A549 (cell line): ENCODE results near the gene PPP1R13L.
A peak's percentile ranks its signal among the peaks of the same experiment; 100 is the strongest.

ENCODE experiments used
- EP300 ChIP-seq, 2 experiments: fragments of >200 bp; sonication (Bioruptor Twin); formaldehyde crosslinking; IDR thresholded peaks; 2 replicates in 1 of 2; 3 replicates in 1 of 2; pipeline ENCODE4 v1.6.1; 2016 to 2017
- TF ChIP-seq, protein P1 (sequence below): fragments of >200 bp; sonication (Bioruptor Twin); formaldehyde crosslinking; IDR thresholded peaks from 3 replicates; pipeline ENCODE4 v1.5.1; 2016

DNA sequence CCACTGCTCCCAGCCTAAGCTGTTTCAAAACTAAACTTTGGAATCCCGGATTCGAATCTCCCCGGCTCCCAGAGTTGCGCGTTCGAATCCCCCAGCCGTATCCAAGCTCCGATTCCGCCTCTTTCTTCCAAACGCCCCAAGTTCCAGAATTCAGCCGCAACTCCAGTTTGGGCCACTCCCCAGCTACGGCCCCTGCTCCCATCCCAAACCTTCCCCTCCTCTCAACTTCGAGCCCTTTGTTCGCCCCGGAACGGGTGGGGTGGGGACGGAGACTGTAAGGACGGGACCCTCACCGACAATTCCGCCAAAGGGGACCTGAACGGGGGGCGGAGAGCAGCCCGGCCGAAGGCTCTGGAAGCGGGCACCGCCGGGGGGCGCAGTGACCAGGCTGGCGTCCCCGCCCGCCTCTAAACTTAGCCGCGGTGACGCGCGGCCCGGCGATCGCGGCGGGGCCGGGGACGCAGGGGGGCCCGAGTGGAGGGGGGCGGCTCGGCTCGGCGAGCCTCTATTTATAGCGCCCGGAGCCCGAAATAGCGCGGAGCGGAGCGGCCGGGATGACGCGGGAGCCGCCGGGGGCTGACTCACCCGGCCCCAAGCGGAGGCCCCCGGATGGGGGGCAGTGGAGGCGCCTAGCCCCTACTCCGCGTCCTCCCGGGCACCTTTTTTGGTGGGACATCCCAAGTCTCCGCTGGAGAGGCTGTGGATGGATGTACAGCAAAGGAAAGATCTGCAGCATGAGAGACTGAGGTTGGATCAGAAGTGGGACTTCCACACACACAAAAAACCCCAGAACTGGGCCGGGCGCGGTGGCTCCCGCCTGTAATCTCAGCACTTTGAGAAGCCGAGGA is 23.7 kb upstream of the PPP1R13L start:
- TF ChIP-seq, protein P1, sequence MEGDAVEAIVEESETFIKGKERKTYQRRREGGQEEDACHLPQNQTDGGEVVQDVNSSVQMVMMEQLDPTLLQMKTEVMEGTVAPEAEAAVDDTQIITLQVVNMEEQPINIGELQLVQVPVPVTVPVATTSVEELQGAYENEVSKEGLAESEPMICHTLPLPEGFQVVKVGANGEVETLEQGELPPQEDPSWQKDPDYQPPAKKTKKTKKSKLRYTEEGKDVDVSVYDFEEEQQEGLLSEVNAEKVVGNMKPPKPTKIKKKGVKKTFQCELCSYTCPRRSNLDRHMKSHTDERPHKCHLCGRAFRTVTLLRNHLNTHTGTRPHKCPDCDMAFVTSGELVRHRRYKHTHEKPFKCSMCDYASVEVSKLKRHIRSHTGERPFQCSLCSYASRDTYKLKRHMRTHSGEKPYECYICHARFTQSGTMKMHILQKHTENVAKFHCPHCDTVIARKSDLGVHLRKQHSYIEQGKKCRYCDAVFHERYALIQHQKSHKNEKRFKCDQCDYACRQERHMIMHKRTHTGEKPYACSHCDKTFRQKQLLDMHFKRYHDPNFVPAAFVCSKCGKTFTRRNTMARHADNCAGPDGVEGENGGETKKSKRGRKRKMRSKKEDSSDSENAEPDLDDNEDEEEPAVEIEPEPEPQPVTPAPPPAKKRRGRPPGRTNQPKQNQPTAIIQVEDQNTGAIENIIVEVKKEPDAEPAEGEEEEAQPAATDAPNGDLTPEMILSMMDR, result peak; percentile 65
- no peak for TF ChIP-seq EP300 (IDR thresholded peaks at IDR 0.05)
